Psoas muscle (tissue), 8 donors: ENCODE results near the gene LPP. TPM values are rescaled to one million over a fixed set of nuclear protein-coding genes. Genes with fewer than 3 reads are reported as not detected.
A peak's percentile ranks its signal among the peaks of the same experiment; 100 is the strongest.

Source experiments
- ATAC-seq, 4 donors: fragments of 200-7000 bp; cut with Tn5 transposase; one replicate each; pipeline ENCODE4 v1.9.1; 2020; ENCODE audit warnings: moderate library complexity in 3 of 4, mild to moderate bottlenecking in 2 of 4
- DNase-seq, 2 donors: peaks; one replicate each; pipeline ENCODE4 v3.0.0-alpha.2; 2020
- H3K27ac ChIP-seq: fragments of 200-600 bp; one replicate; pipeline ENCODE4 v1.8.0; 2022
- H3K27me3 ChIP-seq, 3 donors: fragments of 200-600 bp in 1 of 3; one replicate each; pipeline versions ENCODE4 v1.6.1 to v1.8.0; 2013 to 2022; ENCODE audit warnings: low read length in 2 of 3, mild to moderate bottlenecking in 2 of 3, moderate library complexity in 1 of 3; ENCODE audit not compliant: insufficient read depth in 3 of 3
- H3K36me3 ChIP-seq, 2 donors: fragments of 200-600 bp in 1 of 2; one replicate each; pipeline versions ENCODE4 v1.6.1 to v1.8.0; 2013 to 2022; ENCODE audit warnings: low read depth in 1 of 2, mild to moderate bottlenecking in 1 of 2, moderate library complexity in 1 of 2; ENCODE audit not compliant: insufficient read depth in 1 of 2
- H3K4me1 ChIP-seq: fragments of 200-600 bp; one replicate; pipeline ENCODE4 v1.8.0; 2022
- H3K4me3 ChIP-seq: fragments of 200-600 bp; one replicate; pipeline ENCODE4 v1.8.0; 2022; ENCODE audit warnings: mild to moderate bottlenecking
- H3K9me3 ChIP-seq: fragments of 200-600 bp; one replicate; pipeline ENCODE4 v1.8.0; 2022
- WGBS, 3 donors: extraction: QIAGEN DNeasy Blood & Tissue Kit; methylation state at CpG; one replicate each; pipeline versions ENCODE4 v1.1.6 to v1.1.7; 2013; 5-methylcytosine and 5-hydroxymethylcytosine counted together
- intact Hi-C, 2 donors: fragments of 100-400 bp; cut with DNase I; formaldehyde crosslinking; loops; one replicate each; pipeline versions ENCODE4 v1.11.0 to v1.14.2; 2022
- polyA plus RNA-seq, 3 donors: library from polyadenylated mRNA; stranded (reverse); fragments of 200-250 nt; gene quantifications; one replicate each; pipeline ENCODE4 v1.2.3, GENCODE V29; 2013
- total RNA-seq, 4 donors: library from RNA; stranded (reverse); fragmentation: NEBNext Ultra II Directional in 2 of 4; extraction: Animal tissue kit (Norgen Biotek cat#: 25700) in 2 of 4; gene quantifications; one replicate each; pipeline versions ENCODE4 v1.2.1 to v1.2.4, GENCODE V29; 2021 to 2023
- TF ChIP-seq, protein P1 (sequence below): fragments of 200-600 bp; IDR thresholded peaks from one replicate; pipeline ENCODE4 v1.8.0; 2022; ENCODE audit warnings: antibody characterized with exemption
- donor health status: healthy with polysubstance abuse.
- donor health status: DM: no; HTN: no; CAD: no; lungs with moderate emphysema.
- donor health status: Bipolar disorder and iron deficiency.
- donor health status: healthy.
- donor health status: DM: yes; HTN: yes; CAD: no.
- donor health status: DM: no; HTN: no; CAD: no.
- donor health status: DM: no; HTN: no; CAD: no.
- donor health status: DM: yes; HTN: yes; CAD: no.

The LPP gene
- total and polyA plus RNA-seq, 7 donors, result 2.6 to 80.3 (median 42.8) TPM

DNA sequence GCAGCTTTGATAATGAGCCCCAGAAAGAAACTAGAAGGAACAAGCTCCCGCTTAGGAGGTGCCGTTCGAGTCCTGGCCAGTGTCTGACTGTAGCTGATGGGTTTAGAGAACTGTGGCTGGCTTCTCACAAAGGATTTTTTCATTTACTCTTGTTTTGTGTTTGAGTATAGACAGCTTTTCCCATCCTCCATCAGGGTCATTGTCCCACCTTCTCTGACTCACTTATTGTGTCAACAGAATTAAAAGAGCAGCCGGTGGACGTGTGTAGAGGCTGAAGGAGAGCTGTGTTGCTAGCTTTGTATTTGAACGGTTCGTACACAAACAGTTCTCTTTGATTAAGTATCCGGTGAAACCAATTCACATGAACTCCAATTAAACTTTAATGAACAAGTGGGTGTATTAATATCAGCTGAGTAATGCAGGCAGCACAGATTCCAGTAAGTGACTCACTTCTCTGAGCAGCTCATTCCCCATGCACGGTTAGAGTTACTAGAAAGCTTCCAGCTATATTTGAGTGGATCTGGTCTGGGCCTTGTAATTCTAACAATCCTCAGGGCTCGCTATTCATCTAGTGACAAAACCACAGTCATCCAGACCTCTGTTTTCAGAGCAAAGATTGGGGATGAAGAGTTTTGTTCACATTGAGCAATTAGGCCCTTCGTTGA, 141.0 kb downstream of the LPP start:
- intact Hi-C loops, result loop anchor here (5.0 to 10.0 kb wide), 2 partner anchors 42 to 660 kb away; no protein-coding TSS in a partner anchor
- ATAC-seq, result peak; percentile 95 to 98 (median 96)
- peak overlapping the region; percentile 92 for H3K27ac ChIP-seq
- no peak for DNase-seq
- H3K4me3 ChIP-seq, result peak overlapping the region; percentile 46
- no peaks in the 10 kb centered on the region for H3K36me3 ChIP-seq
- 28 to 42% (median 31%) methylated on average over 11 of the region's 11 CpGs for WGBS, 3 donors
- H3K27me3 ChIP-seq, result no peaks in the 10 kb centered on the region
- TF ChIP-seq, protein P1, sequence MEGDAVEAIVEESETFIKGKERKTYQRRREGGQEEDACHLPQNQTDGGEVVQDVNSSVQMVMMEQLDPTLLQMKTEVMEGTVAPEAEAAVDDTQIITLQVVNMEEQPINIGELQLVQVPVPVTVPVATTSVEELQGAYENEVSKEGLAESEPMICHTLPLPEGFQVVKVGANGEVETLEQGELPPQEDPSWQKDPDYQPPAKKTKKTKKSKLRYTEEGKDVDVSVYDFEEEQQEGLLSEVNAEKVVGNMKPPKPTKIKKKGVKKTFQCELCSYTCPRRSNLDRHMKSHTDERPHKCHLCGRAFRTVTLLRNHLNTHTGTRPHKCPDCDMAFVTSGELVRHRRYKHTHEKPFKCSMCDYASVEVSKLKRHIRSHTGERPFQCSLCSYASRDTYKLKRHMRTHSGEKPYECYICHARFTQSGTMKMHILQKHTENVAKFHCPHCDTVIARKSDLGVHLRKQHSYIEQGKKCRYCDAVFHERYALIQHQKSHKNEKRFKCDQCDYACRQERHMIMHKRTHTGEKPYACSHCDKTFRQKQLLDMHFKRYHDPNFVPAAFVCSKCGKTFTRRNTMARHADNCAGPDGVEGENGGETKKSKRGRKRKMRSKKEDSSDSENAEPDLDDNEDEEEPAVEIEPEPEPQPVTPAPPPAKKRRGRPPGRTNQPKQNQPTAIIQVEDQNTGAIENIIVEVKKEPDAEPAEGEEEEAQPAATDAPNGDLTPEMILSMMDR, result no peak
- no peaks in the 10 kb centered on the region for H3K9me3 ChIP-seq
- peaks cover 42% of the 10 kb centered on the region for H3K4me1 ChIP-seq

DNA sequence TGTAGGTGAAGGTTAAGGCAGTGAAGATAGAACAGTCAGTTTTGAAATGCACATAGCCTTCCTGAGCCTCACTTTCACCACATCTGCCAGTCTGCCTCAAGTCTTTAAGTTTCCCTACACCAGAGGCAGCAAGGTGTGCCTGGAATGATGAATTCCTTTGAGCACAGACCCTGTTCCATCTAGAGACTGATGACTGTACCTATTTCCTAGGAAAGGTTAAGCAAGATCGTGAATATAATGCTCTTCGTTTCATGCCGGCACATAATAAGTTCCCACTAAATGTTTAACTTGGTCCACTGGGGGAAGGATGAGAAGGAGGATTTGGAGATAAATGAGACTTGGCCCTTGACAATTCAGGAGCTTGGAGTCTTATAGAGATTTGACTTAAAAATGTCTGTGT, 141.9 kb downstream of the LPP start:
- peak overlapping the region; percentile 92 for H3K27ac ChIP-seq
- TF ChIP-seq, protein P1, result no peak
- ATAC-seq (no peak), DNase-seq (no peak)
- H3K9me3 ChIP-seq, result no peaks in the 10 kb centered on the region
- 87 to 94% (median 94%) methylated on average over 3 of the region's 3 CpGs for WGBS, 3 donors
- no peaks in the 10 kb centered on the region for H3K36me3 ChIP-seq
- H3K27me3 ChIP-seq, result no peaks in the 10 kb centered on the region
- H3K4me1 ChIP-seq, result peaks cover 42% of the 10 kb centered on the region
- H3K4me3 ChIP-seq, result no peak overlapping the region
- intact Hi-C loops, result loop anchor here (5.0 to 10.0 kb wide), 2 partner anchors 41 to 659 kb away; no protein-coding TSS in a partner anchor

DNA sequence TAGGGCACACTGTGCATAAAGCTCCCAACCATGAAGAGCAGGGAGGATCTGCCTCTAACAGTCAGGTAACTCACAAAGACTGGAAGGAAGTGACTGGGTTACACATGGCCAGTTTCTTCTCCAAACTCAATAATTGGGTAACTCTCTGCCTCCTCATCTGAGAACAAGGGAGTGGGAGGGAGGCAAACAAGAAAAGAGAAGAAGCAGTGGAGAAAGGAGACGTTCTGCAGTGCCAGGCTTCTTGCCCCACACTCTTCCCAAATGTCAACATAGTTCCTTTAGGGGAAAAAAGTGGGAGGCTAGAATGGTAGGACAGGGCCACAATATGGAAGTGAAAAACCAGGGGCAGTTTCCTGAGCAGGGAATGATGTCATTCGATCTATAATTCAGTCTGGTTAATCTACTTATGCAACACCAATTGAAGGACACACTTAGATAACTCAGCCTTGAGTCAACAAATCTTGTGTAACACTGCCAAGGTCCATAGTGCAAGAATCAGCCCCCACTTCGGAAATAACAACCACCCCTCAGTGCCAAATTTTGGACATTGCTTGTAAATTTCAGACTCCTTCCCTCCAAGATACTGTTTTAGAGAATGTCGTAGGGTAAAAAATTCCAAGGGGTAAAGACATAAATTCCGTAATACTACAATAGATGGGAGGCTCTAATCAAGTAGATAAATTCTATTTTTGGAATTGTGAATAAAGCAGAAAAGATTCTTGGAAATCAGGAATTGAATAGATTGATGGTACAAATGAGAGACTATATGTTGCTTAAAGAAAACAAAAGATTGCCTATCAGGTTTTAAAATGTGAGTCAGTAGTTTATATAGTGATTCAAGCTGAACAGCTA, 143.0 kb downstream of the LPP start:
- intact Hi-C loops, result loop anchor here (5.0 to 10.0 kb wide), 2 partner anchors 40 to 658 kb away; no protein-coding TSS in a partner anchor
- H3K27ac ChIP-seq, result peak overlapping the region; percentile 92

DNA sequence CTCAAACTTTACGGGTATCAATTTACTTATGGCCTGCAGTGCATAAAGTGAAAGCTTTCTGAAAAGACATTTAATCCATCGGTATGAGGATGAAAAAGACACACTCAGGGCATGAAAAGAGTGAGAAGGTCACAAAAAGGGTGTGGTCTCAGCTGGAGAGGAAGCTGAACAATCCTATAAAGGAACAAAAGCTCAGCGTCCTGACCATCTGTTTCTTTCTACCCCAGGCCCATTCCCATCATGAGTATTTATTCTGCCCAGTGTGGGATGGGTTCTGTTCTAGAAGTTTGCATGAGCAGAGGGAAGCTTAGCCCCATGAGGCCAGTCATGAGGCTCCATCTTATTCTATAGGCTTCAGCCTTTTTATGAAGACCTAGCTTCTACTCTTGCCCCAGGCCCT, 144.6 kb downstream of the LPP start:
- H3K27me3 ChIP-seq, result no peaks in the 10 kb centered on the region
- intact Hi-C loops, result loop anchor here (2.0 to 10.0 kb wide), 3 partner anchors 24 to 656 kb away; no protein-coding TSS in a partner anchor
- no peaks in the 10 kb centered on the region for H3K9me3 ChIP-seq
- H3K4me1 ChIP-seq, result peaks cover 50% of the 10 kb centered on the region
- ATAC-seq (no peak), DNase-seq (no peak)
- H3K36me3 ChIP-seq, result no peaks in the 10 kb centered on the region
- TF ChIP-seq, protein P1, result no peak
- H3K27ac ChIP-seq, result no peak overlapping the region
- H3K4me3 ChIP-seq, result no peak overlapping the region
- 55 to 59% (median 58%) methylated on average over 3 of the region's 3 CpGs for WGBS, 3 donors

More for the DNA sequence above, 143.0 kb downstream of the LPP start:
- DNase-seq (no peak), ATAC-seq (peak; percentile 36 to 58 (median 52))
- Histone ChIP-seq H3K9me3 (no peaks in the 10 kb centered on the region), H3K36me3 (no peaks in the 10 kb centered on the region), H3K4me3 (no peak overlapping the region), H3K4me1 (peaks cover 42% of the 10 kb centered on the region), H3K27me3 (no peaks in the 10 kb centered on the region)
- WGBS, 3 donors, result 66 to 82% (median 76%) methylated on average over 5 of the region's 5 CpGs
- TF ChIP-seq, protein P1, result no peak
